HG02642 (cell line): ENCODE results near the gene CD248.
A peak's percentile ranks its signal among the peaks of the same experiment; 100 is the strongest.
"Not testable (repeated sequence)": the region's sequence is repeated elsewhere in the genome, so short reads cannot be mapped to it uniquely, and the experiment has no call there.

ENCODE experiments used
- ATAC-seq: cut with Tn5 transposase; IDR thresholded peaks from one replicate; pipeline ENCODE4 v1.9.1; 2021; ENCODE audit warnings: mild to moderate bottlenecking; ENCODE audit not compliant: unreplicated experiment, poor library complexity

The CD248 gene, protein sequence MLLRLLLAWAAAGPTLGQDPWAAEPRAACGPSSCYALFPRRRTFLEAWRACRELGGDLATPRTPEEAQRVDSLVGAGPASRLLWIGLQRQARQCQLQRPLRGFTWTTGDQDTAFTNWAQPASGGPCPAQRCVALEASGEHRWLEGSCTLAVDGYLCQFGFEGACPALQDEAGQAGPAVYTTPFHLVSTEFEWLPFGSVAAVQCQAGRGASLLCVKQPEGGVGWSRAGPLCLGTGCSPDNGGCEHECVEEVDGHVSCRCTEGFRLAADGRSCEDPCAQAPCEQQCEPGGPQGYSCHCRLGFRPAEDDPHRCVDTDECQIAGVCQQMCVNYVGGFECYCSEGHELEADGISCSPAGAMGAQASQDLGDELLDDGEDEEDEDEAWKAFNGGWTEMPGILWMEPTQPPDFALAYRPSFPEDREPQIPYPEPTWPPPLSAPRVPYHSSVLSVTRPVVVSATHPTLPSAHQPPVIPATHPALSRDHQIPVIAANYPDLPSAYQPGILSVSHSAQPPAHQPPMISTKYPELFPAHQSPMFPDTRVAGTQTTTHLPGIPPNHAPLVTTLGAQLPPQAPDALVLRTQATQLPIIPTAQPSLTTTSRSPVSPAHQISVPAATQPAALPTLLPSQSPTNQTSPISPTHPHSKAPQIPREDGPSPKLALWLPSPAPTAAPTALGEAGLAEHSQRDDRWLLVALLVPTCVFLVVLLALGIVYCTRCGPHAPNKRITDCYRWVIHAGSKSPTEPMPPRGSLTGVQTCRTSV

DNA sequence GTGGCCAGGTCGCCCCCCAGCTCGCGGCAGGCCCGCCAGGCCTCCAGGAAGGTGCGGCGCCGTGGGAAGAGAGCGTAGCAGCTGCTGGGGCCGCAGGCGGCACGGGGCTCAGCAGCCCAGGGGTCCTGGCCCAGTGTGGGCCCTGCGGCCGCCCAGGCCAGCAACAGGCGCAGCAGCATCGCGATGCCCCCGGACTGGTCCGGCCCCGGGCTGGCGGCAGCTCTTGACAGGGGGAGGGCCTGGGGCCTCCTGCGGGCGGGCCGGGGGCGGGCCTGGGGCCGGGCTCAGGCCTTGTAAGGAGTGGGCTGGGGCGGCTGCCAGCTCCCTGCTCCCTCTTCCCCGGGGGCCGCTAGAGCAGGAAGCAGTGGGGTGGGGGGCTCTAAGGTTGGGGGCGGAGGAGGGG is at the start of gene CD248:
CD248 (minus strand) TSS at position 196 of the 403 bp plus-strand sequence; CDS start at position 179, 17 bp downstream.
- ATAC-seq: no peak

DNA sequence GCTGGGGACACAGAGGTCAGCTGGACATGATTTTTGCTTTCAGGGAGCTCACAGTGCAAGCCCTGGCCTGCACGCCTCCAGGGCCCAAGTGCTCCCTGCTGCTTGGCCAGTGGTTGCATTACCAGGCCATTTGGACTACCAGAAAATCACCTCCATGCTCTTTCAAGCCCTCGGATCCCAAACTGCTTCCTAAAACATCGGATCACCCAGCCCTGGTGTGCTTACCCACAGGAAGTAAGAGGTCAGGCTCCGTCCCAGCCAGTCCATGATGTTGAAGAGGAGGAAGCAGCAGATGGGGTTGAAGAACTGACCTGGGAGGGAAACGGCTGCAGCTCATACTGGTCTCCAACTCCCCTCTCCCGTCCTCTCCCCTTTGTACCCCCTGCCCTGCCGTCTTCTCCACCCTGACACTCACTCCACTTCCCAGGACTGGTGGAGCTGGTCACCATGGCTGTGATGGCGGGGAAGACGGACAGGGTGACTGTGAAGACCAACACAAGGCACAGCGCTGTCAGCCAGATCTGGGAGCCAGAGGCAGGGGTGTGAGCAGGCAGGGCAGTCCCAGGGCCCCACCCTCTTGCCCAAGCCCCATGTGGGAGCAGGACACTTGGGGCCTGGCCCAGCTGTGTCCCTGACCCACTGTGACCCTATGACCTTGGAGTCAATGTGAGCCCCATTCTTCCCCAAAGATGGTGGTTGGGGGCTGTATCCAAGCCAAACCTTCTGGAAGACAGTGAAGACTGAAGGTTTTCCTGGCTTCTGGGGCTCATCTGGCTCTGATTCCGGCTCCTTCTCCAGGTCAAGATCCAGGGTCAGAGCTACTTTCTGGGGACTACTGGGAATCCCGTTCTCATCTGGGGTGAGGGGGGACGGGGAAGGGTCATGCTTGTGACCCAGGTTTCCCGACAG is 49.1 kb upstream of the CD248 start:
- ATAC-seq: no peak

DNA sequence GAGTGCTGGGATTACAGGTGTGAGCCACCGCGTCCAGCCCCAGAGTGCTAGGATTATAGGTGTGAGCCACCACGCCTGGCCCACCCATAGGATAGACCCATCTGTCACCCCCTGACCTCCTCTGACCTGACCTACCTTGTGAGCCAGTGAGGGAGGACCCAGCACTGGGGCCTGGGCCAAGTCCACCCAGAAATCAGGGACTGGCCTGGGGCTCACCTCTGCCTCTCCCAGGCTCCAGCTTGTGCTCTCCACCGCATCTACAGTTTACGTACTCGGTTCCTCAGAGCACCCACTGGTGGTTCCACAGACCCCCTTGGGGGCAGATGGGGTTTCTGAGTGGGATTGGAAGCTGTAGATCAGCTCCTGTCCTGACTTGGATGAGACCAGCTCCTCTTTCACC is 48.3 kb upstream of the CD248 start:
- no peak for ATAC-seq

DNA sequence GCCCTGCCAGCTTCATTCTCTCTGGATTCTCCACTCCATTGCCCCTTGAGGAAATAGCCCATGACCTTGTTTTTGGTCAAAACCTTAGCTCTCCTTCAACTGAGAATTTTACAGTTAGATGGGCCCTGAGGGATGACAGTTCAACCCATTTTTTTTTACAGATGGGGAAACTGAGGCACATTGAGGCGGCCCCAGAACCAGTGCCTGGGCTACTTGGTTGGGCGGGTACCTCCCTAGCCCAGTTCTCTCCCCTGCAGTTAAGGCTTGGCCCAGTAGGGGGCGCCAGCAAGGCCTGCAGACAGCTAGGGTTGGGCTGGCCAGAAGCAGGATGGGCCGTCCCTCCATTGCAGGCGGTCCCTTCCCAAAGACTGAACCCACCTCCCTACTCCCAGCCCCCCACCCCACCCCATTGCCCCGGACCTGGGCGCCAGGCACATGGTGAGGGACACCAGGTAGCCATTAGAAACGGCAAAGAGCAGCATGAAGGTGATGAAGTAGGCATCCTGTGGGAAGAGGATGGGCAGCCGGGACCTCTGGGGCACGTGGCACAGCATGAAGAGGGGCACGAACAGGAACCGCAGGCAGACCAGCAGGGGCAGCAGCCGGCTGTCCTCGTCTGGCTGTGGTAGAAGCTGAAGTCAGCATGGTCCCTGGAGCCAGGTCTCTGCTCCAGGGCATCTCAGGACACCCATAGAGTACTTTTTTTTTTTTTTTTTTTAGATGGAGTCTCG is 47.1 kb upstream of the CD248 start:
- no peak for ATAC-seq

DNA sequence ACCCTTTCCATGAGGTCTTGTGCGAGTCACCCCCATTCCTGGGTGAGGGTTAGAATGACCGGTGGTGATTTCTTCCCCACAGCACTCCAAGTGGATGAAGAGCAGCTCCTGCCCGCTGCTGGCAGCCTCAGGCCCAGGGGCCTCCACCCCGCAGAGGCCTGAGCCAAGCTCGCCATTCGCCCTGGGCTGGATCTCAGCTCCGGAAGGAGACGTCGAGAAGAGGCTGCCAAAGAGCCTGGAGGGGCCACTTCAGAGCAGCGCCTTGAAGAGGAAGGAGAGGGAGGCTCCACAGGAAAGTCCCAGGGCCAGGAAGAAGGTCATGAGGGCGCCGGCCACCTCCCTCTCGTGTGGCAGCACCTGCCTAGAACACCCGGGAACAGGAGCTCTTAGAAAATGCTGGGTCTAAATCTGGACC is 46.4 kb upstream of the CD248 start:
- no peak for ATAC-seq

DNA sequence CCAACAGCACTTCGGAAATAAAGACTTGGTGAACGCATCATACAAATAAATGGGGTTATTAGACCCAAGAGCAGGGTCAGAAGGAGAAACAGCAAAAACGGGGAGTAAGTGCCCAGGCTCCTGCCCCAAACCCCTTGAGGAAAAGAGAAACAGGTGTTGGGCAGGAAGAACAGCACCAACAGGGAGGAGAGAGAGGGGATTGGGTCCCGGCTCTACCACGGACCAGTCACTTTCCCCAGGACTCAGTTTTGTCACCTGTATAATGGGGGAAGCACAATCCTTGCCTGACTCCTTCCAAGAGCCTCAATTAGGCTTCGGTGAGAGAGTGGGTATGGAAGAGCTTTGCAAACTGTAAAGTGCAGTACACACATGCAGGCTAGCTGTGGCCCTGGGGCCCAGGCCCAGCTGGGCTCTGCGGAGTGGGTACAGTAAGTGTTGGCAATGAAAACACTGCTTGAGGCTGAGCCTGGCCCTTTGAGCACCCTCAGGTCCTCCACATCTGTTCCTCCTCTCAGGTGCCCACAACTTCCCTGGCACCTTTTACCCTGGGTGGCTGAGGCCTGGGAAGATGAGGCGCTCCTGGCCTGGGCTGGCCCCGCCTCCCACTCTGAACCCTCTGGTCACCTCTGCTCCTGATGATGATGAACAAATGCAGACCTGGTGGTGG is 45.8 kb upstream of the CD248 start:
- ATAC-seq: no peak

DNA sequence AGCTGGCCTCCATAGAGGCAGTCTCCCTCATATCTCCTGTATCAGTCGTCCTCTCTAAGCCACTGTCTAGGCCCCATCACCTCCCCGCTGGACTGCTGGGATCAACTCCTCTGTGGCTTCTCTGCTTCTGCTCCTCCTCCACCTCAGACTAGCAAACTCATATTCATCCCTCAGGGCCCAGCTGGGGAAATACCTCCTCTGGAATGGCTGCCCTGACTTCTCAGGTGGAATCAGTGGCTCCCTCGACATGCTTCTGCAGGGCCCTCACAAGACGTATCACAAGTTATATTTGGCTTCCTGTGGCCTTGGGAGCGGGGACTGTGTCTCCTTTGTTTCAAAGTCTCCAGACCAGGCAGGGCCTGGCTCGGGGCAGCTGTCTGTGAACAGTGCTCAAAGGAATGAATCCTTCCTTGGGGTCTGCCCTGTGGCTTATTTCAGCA is 44.7 kb upstream of the CD248 start:
- ATAC-seq: no peak

DNA sequence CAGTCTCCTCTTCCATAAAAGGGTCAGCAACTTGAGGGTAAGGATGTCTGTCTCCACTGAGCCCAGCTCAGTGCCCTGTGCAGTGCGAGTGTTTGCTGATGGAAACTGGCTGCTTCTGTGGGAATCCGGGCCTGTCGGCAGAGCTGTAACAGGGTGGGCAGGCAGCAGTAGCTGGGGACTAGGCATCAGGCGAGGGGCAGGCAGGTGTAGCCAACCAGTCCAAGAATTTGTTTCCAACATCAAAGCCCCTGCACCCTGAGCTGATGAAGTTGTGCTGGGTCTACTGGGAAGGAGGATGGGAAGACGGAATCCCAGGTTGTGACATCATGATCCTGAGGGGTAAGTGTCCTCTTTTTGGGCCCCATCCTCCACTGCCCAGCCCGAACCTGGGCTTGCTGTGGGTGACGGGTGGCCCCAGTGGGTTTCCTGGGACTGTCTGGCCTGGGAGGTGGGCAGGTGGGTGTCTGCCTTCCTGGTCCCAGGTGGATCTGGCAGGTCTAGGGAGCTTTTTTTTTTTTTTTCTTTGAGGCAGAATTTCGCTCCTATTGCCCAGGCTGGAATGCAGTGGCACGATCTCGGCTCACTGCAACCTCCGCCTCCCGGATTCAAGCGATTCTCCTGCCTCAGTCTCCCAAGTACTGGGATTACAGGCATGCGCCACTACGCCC is 43.7 kb upstream of the CD248 start:
- no peak for ATAC-seq

DNA sequence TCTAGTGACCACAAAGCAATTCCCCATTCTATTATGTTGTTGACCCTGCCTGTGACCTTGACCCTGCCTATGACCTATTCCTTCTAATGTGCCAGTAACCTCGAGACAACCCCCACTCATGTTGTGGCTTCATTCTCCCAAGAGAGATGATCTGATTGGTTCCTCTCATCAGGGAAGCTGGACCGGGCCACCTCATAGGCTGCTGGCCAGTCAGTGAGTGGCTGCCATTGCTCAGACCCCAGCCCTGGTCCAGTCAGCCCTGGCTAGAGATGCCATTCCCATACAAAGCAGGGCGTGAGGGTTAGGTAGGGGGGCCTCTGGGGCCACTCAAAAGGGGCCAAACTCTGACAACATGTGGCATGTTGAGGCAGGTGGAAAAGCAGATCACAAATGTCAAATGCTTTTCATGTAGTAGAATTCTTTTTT is 42.8 kb upstream of the CD248 start:
- no peak for ATAC-seq

DNA sequence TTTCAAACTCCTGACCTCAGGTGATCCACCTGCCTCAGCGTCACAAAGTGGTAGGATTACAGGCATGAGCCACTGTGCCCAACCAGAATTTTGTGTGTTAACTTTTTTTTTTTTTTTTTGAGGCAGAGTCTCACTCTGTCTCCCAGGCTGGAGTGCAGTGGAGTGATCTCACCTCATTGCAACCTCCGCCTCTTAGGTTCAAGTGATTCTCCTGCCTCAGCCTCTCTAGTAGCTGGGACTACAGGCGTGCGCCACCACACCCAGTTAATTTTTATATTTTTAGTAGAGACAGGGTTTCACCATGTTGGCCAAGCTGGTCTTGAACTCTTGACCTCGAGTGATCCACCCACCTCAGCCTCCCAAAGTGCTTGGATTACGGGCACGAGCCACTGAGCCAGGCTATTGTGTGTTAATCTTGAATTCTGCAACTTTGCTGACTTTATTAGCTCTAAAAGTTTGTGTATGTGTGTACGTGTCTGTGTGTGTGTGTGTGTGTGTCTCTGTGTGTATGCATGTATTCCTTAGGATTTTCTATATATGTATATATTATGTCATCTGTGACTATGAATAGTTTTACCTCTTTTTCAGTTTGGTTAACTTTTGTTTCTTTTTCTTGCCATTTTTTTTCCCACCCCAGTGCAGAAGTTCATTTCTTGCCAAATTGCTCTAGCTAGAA is 33.9 kb upstream of the CD248 start:
- not testable (repeated sequence) for ATAC-seq

DNA sequence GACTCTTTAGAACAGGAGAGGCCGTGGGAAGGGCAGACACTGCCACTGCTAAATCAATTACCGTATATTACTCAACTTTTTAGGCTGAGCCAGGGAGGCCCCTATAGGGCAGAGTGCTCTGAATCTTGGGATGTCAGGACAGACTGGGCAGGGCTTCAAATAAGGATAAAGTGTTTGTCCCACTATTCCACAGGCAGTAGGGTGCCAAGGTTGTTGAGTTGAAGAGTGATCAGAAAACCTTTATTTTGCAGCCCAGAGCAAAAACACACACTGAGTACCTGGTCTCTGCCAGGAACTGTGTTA is 32.2 kb upstream of the CD248 start:
- ATAC-seq: no peak

DNA sequence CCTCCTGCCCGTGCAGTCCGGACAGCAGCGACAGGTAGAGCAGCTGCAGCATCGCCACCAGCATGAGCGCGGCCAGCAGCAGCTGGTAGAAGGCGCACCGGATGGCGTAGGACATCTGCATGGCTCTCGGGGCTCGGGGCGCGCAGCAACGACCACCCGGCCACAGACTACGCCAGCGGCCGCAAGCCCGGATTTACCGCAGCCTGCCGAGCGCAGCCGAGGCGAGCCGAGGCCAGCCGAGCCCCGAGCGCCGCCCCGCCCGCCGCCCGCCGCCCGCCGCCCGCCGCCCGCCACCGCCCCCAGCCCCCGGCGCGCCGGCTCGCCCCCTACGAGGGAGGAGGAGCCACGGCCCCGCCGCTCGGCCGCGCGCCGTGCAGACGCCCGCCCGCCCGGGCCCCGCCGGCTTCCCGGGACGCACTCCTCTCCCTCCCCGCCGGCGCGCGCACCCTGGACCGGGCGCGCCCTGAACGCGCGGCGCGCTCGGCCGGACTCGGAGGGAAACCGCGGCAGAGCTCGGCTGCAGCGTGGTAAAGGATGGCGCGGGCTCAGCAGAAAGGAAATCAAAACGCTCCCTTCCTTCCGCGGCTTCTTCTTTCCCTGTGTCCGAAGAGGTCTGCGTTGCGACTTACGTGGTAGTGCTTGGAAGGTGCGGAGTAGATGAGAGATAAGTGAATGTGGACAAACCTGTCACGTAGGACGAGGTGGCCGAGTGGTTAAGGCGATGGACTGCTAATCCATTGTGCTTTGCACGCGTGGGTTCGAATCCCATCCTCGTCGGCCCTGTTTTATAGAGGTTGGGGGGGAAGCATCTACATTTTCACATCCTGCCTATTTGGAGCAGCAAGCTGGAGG is 30.8 kb upstream of the CD248 start, which contains the start of gene B4GAT1:
B4GAT1 (minus strand) TSS at position 205 of the 852 bp plus-strand sequence; CDS start at position 121, 84 bp downstream.
- peak; percentile 42 for ATAC-seq

DNA sequence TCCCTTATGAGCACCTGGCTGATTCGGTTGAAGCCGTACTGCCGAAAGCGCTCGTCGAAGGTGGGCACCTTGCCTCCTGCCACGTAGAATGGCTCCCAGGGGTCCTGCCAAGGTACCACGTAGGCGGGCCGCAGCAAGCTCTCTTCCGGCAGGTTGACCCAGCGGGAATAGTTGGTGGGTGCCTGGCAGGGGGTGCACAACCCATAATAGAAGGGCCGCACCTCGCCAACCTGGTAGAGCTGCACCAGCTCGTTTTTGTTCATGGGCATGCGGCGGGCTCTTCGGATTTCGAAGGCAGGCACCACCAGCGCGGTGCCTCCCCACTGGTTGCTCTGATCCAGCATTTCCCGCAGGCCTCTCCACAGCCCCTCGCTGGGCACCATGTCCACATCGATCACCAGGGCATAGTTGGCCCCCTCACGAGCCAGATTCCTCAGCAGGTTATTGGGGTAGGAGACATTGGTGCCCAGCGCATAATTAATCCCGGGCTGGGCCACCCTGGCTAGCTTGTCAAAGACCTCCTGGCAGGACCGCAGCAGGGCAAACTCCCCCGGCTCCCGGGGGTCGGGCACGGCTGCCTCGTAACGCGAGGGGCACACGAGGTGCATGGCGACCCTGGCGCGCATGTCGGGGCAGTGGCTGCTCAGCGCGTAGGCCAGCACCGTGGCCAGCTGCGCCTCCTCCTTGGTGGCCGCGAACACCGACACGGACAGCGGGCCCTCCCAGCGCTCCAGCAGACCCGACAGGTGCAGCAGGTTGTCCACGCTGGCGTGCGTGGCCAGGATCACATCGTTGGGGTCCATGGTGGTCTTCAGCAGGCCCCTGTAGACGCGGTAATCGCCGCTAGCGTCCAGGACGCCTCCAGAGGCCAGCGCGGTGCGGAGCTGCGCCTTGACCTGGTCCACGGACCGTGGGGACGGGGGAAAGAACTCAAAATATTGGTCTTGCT is 29.9 kb upstream of the CD248 start:
- ATAC-seq: no peak

DNA sequence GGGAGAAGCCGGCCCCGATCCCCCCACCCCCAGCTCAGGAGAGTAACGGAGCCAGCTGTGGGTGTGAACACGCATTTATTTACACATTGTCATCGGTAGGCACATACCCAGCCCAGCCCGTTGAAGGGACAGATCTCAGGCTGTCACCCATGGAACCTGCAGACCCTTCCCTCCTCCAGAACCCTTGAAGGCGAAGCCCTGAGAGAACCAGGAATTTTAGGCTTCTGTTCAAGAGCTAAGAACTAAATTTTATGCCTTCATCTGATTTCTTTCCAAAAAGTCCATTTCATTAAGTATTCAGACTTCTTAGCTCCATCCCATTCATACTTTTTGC is 28.4 kb upstream of the CD248 start:
- no peak for ATAC-seq

DNA sequence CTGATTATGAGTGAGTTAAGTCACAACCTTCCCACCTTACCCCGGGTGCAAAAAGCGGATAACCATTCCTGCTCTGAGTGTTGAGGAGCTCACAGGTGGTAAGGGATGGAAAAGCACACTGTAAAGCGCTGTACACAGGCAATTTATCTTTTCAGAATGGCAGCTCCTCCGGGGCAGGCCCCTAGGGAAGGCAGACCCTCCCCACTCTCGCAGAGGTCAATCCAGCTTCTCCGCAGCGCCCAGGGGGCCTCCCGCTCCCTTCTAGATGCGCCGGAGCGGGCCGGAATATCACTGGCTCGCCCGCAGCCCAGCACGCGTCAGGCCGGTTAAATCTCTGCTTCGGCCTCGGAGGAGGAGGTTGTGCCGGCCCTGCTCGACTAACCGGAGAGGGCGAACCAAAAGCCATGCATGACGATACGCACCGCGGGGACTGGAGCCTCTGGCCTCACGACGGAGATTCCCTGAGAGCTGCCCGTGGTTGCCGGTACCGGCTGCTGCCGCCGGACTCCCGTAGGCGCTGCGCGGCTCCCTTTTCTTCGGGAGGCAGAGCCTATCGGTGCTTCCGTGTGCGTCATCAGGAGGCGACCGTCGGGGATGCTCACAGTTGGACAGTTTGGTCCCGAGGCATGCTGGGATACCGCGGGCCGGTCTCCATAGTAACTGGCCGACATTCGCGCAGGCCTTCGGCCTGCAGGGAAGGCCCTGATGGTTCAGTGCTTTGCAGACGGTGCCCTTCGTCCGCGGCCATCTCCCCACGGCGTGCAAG is 27.9 kb upstream of the CD248 start, which contains the start of gene BRMS1:
BRMS1 (minus strand) TSS at position 555 of the 766 bp plus-strand sequence. CDS start 2,870 bp downstream, outside the sequence.
- ATAC-seq: peak; percentile 70

DNA sequence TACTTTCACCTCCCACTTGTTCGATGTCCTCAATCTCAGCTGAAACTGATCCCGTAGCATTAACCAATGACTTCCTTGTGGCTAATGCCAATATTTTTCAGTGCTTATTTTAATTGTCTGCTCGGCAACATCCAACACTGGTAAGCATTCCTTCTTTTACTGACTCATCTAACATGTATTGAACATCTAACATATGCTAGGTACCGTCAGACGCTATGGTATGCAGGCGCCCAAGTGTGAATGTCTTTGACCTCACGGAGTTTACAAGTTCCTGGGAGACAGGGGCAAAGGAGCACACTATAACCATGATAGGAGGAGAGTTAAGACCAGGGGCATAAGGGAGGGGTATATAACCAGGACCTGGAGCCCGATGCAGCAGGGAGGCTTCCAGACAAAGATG is 26.3 kb upstream of the CD248 start:
- ATAC-seq: no peak
